Measurements from ENCODE around the gene HDDC3.

HDDC3 gene

DNA sequence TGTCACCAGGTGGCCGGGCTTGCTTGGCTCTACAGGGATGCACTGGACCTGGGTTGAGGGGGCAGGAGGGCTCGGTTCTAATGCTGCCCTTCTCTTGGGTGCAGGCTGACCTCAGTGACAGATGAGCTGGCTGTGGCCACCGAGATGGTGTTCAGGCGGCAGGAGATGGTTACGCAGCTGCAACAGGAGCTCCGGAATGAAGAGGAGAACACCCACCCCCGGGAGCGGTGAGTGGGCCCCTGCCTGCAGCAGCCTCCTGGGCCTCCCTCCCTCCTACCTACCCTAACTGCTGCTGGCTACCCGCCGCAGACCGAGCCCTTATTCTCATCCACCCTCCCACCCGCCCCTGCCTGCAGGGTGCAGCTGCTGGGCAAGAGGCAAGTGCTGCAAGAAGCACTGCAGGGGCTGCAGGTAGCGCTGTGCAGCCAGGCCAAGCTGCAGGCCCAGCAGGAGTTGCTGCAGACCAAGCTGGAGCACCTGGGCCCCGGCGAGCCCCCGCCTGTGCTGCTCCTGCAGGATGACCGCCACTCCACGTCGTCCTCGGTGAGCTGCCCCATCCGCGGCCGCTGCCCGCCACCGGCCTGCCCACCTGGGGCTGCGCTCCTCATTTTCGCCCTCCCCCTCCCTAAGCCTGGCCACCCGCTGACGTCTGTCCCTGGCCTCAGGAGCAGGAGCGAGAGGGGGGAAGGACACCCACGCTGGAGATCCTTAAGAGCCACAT, 42.5 kb downstream of the HDDC3 start:
- DNase-seq = no peak

DNA sequence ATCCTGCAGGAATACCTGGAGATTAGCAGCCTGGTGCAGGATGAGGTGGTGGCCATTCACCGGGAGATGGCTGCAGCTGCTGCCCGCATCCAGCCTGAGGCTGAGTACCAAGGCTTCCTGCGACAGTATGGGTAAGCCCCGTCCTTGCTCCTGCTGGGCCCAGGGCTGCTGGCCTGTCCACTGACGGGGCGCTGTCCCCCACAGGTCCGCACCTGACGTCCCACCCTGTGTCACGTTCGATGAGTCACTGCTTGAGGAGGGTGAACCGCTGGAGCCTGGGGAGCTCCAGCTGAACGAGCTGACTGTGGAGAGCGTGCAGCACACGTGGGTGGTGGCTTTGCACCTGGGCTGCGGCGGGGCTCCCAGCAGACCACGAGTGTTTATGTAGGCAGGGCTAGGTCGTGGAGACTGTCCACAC, 43.0 kb downstream of the HDDC3 start:
- no peak for DNase-seq

DNA sequence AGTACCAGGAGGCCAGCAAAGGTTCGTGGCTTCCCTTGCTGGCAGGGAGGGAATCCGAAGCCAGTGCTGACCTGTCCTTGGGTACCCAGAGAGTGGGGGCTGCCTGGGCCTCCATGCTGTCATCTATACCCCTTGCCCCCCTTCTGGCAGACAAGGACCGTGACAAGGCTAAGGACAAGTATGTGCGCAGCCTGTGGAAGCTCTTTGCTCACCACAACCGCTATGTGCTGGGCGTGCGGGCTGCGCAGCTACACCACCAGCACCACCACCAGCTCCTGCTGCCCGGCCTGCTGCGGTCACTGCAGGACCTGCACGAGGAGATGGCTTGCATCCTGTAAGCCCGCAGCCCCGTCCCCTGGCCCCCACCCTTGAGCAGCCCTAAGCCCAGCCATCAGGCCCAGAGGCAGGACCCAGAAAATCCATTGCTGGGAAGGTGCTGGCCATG, 45.3 kb downstream of the HDDC3 start:
- DNase-seq = no peak

DNA sequence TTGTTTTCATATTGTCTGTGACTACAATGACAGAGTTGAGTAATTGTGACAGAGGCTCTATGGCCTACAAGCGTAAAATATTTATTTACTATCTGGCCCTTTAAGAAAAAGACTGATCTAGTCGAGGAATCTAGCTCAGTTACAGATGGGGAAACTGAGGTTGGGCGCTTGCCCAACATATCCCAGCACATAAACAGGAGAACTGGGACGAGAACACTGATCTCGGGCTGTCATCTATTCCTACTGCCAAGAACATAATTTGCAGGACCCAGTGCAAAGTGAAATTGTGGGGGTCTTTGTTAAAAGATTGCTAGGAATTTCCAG, 46.1 kb downstream of the HDDC3 start:
- no peak for DNase-seq

DNA sequence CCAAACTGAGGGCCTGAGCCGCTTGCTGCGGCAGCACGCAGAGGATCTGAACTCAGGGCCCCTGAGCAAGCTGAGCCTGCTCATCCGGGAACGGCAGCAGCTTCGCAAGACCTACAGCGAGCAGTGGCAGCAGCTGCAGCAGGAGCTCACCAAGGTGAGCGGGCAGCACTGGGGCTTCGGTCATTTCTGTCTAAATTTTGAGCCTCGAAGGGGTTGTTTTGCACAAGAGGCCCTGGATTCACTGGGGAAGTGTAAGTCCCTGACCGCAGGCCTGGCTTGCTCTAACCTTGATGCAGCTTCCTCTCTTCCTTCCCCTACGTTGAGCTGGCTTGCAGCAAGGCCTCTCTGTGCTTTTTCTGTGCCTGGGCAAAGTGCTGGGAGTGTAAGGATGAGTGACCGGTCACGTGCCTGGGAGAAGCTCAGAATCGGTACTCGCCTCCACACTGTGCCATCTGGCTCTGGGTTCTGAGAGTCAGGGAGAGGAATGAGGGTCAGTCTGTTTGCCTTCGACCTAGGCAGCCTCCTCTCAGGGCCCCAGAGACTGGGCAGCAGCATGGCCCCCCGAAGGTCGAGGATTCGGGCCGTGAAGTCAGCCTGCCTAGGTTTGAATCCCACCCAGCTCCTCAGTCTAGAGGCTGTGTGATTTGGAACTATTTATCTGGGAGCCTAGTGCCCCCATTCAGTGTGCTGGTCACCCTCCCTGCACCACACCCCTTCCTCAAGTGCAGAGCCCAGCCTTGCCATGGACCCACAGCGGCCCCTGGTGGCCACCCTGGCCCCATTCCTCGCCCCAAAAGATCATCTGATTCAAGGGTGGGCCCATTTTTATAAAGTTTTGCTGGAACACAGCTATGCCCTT, 46.7 kb downstream of the HDDC3 start:
- peak; percentile 71 for DNase-seq

DNA sequence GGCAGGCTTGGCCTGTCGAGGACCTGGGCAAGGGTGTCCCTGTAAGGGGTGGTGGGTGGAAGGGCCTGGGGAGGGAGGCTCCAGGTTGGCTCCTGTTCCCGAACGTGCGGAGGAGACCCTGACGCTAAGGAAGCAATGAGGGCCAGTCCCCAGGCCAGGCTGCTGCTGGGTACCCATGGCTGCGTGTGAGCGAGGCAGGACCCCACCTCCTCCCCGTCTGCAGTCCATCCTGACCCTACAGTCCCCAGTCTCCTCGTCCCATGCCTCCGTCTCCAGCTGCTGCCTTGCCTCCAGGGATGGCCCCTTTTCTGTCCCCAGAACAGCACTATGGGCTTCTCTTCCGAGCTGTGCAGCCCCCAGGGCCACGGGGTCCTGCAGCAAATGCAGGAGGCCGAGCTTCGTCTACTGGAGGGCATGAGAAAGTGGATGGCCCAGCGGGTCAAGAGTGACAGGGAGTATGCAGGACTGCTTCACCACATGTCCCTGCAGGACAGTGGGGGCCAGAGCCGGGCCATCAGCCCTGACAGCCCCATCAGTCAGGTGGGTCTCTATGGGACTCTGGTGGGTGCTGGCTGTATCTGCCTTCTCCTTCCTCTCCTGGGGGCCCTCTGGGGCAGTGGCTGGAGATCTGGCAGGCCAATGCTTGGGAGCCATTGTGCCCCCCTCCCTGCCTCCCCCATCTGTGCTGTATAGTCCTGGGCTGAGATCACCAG, 47.5 kb downstream of the HDDC3 start:
- no peak for DNase-seq

DNA sequence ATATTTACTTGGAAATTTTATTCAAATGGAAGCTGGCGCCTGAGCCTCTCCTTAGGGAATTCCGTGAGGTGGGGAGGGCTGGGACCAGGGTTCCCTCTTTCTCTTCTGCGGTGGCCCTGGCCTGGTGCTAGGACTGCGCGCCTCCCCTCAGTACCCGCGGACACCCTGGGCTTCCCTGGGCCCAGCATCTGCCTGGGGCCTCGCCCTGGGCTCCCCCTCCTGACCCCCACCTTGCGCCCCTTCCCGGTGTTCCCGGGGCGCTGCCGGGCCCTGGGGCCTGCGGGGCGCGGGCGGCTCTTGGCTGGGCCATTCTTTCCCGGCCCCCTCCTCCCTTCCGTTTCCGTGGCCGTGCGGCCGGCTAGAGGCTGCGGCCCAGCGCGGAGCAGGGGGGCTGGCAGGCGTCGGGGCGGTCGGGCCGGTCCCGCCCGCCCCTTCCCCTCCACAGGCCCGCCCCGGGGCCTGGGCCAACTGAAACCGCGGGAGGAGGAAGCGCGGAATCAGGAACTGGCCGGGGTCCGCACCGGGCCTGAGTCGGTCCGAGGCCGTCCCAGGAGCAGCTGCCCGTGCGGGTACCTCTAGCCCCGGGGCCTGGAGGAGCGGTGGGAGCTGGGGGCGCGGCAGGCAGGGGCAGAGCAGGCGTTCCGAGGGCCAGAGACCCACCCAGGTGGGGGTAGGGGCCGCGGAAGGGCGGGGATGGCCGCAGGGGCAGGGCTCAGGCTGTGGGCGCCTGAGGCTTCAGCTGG, 48.2 kb downstream of the HDDC3 start, which contains the start of gene FES:
FES (plus strand) TSS at position 529 of the 743 bp plus-strand sequence. CDS start 542 bp downstream, outside the sequence.
- DNase-seq = no peak

DNA sequence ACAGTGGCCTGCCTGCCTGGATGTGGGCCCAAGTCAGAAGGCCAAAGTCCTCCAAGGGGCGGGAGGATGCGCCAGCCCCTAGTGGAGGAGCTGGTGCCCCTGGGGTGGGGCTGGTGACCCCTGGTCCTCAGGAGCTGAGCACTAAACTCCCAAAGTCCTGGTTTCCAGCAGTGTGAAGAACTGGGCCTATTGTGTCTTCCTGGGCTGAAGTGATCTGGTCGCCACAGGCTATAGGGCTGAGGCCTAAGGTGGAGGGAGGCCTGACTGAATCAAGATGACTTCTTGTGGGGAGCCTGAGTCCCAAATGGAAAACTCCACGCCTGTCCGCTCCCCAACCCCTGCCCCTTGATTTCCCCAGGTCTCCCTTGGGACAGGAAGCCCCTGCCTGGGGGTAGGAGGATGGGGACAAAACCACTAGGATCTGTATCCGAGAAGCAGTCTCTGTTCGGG, 48.8 kb downstream of the HDDC3 start:
- no peak for DNase-seq

DNA sequence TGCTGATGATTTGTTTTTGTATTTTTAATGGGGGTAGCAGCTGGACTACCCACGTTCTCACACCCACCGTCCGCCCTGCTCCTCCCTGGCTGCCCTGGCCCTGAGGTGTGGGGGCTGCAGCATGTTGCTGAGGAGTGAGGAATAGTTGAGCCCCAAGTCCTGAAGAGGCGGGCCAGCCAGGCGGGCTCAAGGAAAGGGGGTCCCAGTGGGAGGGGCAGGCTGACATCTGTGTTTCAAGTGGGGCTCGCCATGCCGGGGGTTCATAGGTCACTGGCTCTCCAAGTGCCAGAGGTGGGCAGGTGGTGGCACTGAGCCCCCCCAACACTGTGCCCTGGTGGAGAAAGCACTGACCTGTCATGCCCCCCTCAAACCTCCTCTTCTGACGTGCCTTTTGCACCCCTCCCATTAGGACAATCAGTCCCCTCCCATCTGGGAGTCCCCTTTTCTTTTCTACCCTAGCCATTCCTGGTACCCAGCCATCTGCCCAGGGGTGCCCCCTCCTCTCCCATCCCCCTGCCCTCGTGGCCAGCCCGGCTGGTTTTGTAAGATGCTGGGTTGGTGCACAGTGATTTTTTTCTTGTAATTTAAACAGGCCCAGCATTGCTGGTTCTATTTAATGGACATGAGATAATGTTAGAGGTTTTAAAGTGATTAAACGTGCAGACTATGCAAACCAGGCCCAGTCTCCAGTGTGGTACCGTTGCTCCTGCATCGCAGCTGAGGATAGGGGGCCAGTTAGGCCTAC, 49.4 kb downstream of the HDDC3 start:
- no peak for DNase-seq

DNA sequence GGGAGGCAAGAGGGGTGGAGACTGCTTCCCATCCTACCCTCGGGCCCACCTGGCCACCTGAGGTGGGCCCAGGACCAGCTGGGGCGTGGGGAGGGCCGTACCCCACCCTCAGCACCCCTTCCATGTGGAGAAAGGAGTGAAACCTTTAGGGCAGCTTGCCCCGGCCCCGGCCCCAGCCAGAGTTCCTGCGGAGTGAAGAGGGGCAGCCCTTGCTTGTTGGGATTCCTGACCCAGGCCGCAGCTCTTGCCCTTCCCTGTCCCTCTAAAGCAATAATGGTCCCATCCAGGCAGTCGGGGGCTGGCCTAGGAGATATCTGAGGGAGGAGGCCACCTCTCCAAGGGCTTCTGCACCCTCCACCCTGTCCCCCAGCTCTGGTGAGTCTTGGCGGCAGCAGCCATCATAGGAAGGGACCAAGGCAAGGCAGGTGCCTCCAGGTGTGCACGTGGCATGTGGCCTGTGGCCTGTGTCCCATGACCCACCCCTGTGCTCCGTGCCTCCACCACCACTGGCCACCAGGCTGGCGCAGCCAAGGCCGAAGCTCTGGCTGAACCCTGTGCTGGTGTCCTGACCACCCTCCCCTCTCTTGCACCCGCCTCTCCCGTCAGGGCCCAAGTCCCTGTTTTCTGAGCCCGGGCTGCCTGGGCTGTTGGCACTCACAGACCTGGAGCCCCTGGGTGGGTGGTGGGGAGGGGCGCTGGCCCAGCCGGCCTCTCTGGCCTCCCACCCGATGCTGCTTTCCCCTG, 50.2 kb downstream of the HDDC3 start:
- no peak for DNase-seq

DNA sequence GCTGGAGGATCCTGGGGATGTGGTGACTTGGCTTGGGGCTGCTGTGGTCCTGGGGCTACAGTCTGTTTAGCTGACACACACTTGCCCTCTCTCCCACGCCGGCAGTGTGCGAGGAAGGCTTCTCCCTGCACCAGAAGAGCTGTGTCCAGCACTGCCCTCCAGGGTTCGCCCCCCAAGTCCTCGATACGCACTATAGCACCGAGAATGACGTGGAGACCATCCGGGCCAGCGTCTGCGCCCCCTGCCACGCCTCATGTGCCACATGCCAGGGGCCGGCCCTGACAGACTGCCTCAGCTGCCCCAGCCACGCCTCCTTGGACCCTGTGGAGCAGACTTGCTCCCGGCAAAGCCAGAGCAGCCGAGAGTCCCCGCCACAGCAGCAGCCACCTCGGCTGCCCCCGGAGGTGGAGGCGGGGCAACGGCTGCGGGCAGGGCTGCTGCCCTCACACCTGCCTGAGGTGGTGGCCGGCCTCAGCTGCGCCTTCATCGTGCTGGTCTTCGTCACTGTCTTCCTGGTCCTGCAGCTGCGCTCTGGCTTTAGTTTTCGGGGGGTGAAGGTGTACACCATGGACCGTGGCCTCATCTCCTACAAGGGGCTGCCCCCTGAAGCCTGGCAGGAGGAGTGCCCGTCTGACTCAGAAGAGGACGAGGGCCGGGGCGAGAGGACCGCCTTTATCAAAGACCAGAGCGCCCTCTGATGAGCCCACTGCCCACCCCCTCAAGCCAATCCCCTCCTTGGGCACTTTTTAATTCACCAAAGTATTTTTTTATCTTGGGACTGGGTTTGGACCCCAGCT, 51.0 kb downstream of the HDDC3 start:
- no peak for DNase-seq

DNA sequence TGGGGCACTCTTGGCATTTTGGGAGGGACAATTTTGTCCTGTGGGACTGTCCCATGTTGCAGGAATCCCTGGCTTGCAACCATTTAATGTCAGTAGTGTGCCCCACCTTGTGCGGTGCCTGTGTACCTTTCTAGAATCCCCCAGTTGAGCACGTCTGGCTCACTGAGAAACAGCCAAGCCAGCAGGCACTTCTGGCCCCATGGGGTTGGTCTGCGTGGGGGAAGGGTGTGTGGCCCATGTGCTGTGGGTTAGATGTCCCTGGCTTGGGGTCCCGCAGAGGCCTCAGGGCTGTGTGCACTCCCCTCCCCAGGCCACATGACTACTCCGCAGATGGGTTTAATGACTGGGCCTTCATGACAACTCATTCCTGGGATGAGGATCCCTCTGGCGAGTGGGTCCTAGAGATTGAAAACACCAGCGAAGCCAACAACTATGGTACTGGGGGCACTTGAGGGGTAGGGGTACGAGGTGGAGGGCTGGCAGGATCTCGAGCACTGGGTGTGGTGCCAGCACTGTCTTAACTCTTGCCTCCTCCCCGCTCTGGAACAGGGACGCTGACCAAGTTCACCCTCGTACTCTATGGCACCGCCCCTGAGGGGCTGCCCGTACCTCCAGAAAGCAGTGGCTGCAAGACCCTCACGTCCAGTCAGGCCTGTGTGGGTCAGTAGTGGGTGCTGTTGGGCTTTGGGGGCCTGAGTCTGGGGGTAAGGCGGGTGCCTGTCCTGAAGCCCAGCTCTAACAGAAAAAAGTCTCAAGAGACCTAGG, 51.8 kb downstream of the HDDC3 start:
- DNase-seq = no peak
